Upper lobe of left lung (tissue), 6 donors: ENCODE results near the gene YIPF3. TPM values are rescaled to one million over a fixed set of nuclear protein-coding genes. Genes with fewer than 3 reads are reported as not detected.
"Not testable (repeated sequence)": the region's sequence is repeated elsewhere in the genome, so short reads cannot be mapped to it uniquely, and the experiment has no call there.

ENCODE experiments used
- ATAC-seq, 2 donors: fragments of 200-7000 bp; cut with Tn5 transposase; one replicate each; pipeline ENCODE4 v1.9.1; 2022; ENCODE audit warnings: mild to moderate bottlenecking in 2 of 2, moderate library complexity in 2 of 2; ENCODE audit not compliant: low FRiP score in 2 of 2
- DNase-seq, 2 donors: peaks; one replicate each; pipeline ENCODE4 v3.0.0-alpha.2; 2019 to 2020
- H3K27ac ChIP-seq, 4 donors: fragments of 200-600 bp; sonication (generic); one replicate each; pipeline ENCODE4 v1.5.1; 2016 to 2019
- H3K27me3 ChIP-seq, 4 donors: fragments of 200-600 bp; sonication (generic); one replicate each; pipeline ENCODE4 v1.5.1; 2017 to 2019
- H3K36me3 ChIP-seq, 4 donors: fragments of 200-600 bp; sonication (generic); one replicate each; pipeline ENCODE4 v1.5.1; 2016 to 2019
- H3K4me1 ChIP-seq, 4 donors: fragments of 200-600 bp; sonication (generic); one replicate each; pipeline ENCODE4 v1.5.1; 2018 to 2019
- H3K4me3 ChIP-seq, 4 donors: fragments of 200-600 bp; sonication (generic); one replicate each; pipeline ENCODE4 v1.5.1; 2017 to 2019; ENCODE audit warnings: mild to moderate bottlenecking in 2 of 4, moderate library complexity in 1 of 4
- H3K9me3 ChIP-seq, 4 donors: fragments of 200-600 bp; sonication (generic); one replicate each; pipeline ENCODE4 v1.5.1; 2018 to 2019
- EP300 ChIP-seq, 4 donors: sonication (generic); formaldehyde crosslinking; IDR thresholded peaks; one replicate each; pipeline ENCODE4 v1.5.1; 2017; ENCODE audit warnings: antibody characterized with exemption in 4 of 4, control low read depth in 2 of 4
- POLR2A ChIP-seq, 4 donors: fragments of 450-650 bp; IDR thresholded peaks; one replicate each; pipeline ENCODE4 v1.5.1; 2016 to 2017; ENCODE audit warnings: antibody characterized with exemption in 4 of 4, mild to moderate bottlenecking in 2 of 4
- POLR2AphosphoS5 ChIP-seq, 2 donors: sonication (generic); formaldehyde crosslinking; IDR thresholded peaks; one replicate each; pipeline ENCODE4 v1.5.1; 2017; ENCODE audit warnings: antibody characterized with exemption in 2 of 2
- WGBS, 2 donors: methylation state at CpG; one replicate each; pipeline ENCODE4 v1.1.5; 2017 to 2018; 5-methylcytosine and 5-hydroxymethylcytosine counted together
- total RNA-seq, 6 donors: library from RNA; depleted of rRNA in 4 of 6; stranded (reverse); fragments of >200 nt in 4 of 6; gene quantifications; one replicate each; pipeline versions ENCODE4 v1.1.0 to v1.2.1, GENCODE V29; 2016 to 2021
- TF ChIP-seq, protein P1 (sequence below), 6 experiments: fragments of 450-650 bp in 4 of 6; fragments of 200-600 bp in 2 of 6; sonication (generic) in 2 of 6; IDR thresholded peaks; one replicate each; pipeline ENCODE4 v1.5.1; 2016 to 2019; ENCODE audit warnings: antibody characterized with exemption in 6 of 6
- donor health status: DM: no; HTN: no; CAD: no; lungs with moderate emphysema.
- donor health status: DM: no; HTN: yes; CAD: no; lungs with severe emphysema.

Gene YIPF3
- total RNA-seq, 6 donors from 2014 or later: 103 to 170 (median 125) TPM

DNA sequence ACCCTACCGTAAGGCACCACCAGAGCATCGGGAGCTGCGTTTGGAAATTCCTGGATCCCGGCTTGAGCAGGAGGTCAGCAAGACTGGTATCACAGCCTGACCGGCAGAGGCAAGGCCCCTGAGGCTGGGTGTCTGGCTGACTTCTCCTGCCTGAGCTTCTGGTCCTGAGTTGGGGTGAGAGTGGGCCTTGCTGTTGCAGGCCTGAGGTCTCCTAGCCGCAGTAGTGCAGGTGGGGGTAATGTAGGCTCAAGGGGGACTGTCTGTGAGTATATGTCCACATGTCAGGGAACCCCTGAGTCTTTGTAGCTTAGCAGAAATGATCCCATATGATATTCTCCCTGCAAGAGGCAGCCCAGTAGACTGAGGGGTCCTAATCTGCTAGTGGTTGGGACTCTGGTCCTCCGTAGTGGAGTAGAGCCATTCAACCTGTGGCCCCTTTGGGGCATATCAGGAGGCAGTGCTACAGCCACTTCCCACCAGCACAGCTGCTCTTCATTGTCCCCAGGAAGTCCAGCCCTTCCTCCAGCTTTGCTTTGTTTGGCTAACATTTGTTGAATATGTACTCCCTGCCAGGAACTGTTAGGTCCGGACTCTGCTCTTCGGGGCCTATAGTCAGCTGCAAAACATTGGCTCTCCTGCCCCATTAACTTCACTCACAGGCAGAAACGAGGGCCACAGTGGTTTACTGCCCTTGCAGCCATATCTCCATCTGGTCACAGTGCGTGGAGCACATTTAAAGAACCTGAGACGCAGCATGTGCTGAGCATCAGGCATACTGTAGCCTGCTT, 17.5 kb downstream of the YIPF3 start:
- Histone ChIP-seq H3K4me1 (peaks cover 25 to 39% (median 35%) of the 10 kb centered on the region in 4 donors), H3K27me3 (no peaks in the 10 kb centered on the region), H3K4me3 (no peak overlapping the region), H3K36me3 (peaks cover 22 to 70% (median 53%) of the 10 kb centered on the region in 4 donors), H3K27ac (peak overlapping the region in 3 of 4 donors; percentile 52 to 78 (median 54)), H3K9me3 (no peaks in the 10 kb centered on the region)
- ATAC-seq (no peak), DNase-seq (no peak)
- TF ChIP-seq EP300 (IDR thresholded peaks at IDR 0.05): no peak
- TF ChIP-seq POLR2A (IDR thresholded peaks at IDR 0.05): no peak
- TF ChIP-seq, protein P1, sequence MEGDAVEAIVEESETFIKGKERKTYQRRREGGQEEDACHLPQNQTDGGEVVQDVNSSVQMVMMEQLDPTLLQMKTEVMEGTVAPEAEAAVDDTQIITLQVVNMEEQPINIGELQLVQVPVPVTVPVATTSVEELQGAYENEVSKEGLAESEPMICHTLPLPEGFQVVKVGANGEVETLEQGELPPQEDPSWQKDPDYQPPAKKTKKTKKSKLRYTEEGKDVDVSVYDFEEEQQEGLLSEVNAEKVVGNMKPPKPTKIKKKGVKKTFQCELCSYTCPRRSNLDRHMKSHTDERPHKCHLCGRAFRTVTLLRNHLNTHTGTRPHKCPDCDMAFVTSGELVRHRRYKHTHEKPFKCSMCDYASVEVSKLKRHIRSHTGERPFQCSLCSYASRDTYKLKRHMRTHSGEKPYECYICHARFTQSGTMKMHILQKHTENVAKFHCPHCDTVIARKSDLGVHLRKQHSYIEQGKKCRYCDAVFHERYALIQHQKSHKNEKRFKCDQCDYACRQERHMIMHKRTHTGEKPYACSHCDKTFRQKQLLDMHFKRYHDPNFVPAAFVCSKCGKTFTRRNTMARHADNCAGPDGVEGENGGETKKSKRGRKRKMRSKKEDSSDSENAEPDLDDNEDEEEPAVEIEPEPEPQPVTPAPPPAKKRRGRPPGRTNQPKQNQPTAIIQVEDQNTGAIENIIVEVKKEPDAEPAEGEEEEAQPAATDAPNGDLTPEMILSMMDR (IDR thresholded peaks at IDR 0.05): no peak
- TF ChIP-seq POLR2AphosphoS5 (IDR thresholded peaks at IDR 0.05): no peak
- WGBS, 2 donors: 72 to 87% methylated on average over 11 to 12 of the region's 12 CpGs

DNA sequence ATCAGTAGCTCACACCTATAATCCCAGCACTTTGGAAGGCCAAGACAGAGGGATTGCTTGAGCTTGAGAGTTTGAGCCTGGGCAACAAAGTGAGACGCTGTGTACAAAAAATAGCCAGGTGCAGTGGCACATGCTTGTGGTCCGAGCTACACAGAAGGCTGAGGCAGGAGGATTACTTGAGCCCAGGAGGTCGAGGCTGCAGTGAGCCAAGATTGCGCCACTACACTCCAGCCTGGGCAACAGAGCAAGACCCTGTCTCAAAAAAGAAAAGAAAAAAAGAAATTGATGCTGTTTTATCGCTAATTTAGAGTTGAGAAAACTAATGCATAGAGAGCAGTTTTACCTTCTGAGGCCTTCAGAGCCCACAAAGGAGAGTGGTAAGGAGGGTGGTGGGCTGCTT, 18.4 kb downstream of the YIPF3 start:
- not testable (repeated sequence) for H3K9me3 ChIP-seq, H3K4me3 ChIP-seq, ATAC-seq, DNase-seq, H3K27me3 ChIP-seq
- H3K36me3 ChIP-seq: peaks cover 19 to 60% (median 44%) of the 10 kb centered on the region in 4 donors
- 86 to 87% methylated on average over 5 of the region's 5 CpGs for WGBS, 2 donors
- peak overlapping the region in 2 of 4 donors; percentile 26 to 78 for H3K27ac ChIP-seq
- H3K4me1 ChIP-seq: peaks cover 28 to 40% (median 35%) of the 10 kb centered on the region in 4 donors

DNA sequence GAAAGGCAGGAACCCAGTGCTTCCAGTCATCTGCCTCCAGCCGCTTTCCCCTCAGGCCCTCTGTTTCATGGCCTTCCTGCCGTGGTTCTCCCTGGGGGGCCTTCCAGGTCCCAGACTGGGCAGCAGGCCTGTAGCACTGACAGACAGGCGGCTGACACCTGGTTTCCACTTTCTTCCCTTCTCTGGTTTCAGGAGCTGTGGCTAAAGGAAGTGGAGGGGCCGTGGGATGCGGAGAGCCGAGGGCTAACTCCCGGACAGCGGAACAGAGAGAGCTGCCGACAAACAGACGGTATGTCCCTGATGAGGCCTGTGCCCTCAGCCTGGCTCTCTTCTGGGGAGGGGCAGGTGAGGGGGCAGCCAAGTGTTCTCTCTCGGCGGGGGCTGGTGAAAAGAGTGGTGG, 19.0 kb downstream of the YIPF3 start:
- H3K9me3 ChIP-seq: no peaks in the 10 kb centered on the region
- peaks cover 13 to 54% (median 38%) of the 10 kb centered on the region in 4 donors for H3K36me3 ChIP-seq
- TF ChIP-seq EP300 (IDR thresholded peaks at IDR 0.05) (no peak), POLR2AphosphoS5 (IDR thresholded peaks at IDR 0.05) (no peak), POLR2A (IDR thresholded peaks at IDR 0.05) (no peak)
- TF ChIP-seq, protein P1 (IDR thresholded peaks at IDR 0.05): no peak
- no peak overlapping the region for H3K27ac ChIP-seq
- WGBS, 2 donors: 95 to 96% methylated on average over 12 of the region's 12 CpGs
- peaks cover 34 to 46% (median 40%) of the 10 kb centered on the region in 4 donors for H3K4me1 ChIP-seq
- H3K27me3 ChIP-seq: no peaks in the 10 kb centered on the region
- DNase-seq (no peak), ATAC-seq (no peak)
- no peak overlapping the region for H3K4me3 ChIP-seq

DNA sequence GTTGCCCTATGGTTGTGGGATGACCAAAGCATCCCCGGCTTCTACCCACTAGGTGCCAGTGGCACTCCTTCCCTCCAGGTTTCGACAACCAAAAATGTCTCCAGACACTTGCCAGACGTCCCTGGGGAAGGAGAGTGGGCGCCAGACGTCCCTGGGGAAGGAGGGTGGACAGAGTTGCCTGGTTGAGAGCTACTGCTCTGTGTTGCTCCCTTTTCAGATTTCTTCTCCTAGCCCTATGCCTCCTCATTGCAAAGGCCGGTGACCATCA, 19.7 kb downstream of the YIPF3 start:
- H3K27ac ChIP-seq: no peak overlapping the region
- H3K36me3 ChIP-seq: peaks cover 11 to 48% (median 32%) of the 10 kb centered on the region in 4 donors
- DNase-seq: no peak
- H3K4me1 ChIP-seq: peaks cover 40 to 52% (median 46%) of the 10 kb centered on the region in 4 donors
- no peak for ATAC-seq
- H3K9me3 ChIP-seq: no peaks in the 10 kb centered on the region
- H3K27me3 ChIP-seq: no peaks in the 10 kb centered on the region
- H3K4me3 ChIP-seq: no peak overlapping the region
- TF ChIP-seq, protein P1 (IDR thresholded peaks at IDR 0.05): no peak
- TF ChIP-seq POLR2AphosphoS5 (IDR thresholded peaks at IDR 0.05) (no peak), POLR2A (IDR thresholded peaks at IDR 0.05) (no peak), EP300 (IDR thresholded peaks at IDR 0.05) (no peak)
- 92 to 93% methylated on average over 6 of the region's 6 CpGs for WGBS, 2 donors

DNA sequence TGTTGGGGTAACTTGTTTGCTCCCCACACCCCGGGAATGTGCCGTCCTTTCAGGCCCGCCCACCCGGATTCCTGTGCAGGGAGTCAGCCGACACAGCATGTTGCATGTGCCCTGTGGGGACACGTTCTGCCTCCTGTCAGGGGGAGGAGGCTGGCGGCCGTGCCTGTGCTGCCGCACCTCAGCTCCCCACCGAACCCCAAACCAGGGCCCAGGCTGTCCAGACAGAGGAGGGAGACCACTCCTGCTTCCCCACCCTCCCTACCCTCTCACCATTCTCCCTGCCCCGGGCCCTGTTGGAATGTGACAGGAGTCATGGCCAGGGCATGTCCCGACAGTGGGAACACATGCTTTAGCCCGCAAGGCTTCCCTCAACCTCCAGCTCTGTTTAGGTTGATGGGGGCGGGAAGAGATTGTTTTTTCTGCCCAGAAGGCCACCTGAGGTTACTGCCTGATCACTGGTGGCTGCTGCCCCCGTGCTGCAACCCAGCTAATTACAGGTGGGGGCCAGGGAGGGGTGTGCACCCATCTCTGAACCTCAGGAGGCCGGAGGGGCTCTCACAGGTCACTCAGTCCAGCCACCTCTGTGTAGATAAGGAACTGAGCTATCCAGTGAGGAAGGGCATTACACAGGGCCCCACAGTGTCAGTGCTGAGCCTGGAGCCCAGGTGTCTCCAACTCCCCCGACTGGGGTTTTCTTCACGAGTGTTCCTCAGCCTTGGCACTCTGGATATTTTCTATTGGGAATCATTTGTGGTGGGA, 20.2 kb downstream of the YIPF3 start:
- ATAC-seq (no peak), DNase-seq (no peak)
- Histone ChIP-seq H3K4me1 (peaks cover 46 to 56% (median 51%) of the 10 kb centered on the region in 4 donors), H3K9me3 (no peaks in the 10 kb centered on the region), H3K36me3 (peaks cover 11 to 44% (median 31%) of the 10 kb centered on the region in 4 donors), H3K4me3 (no peak overlapping the region), H3K27me3 (no peaks in the 10 kb centered on the region), H3K27ac (peak overlapping the region in 3 of 4 donors; percentile 6 to 56 (median 14))
- TF ChIP-seq, protein P1 (IDR thresholded peaks at IDR 0.05): peak; percentile 16 to 50 (median 42)
- no peak for TF ChIP-seq POLR2AphosphoS5 (IDR thresholded peaks at IDR 0.05)
- 59 to 76% methylated on average over 3 to 18 of the region's 18 CpGs for WGBS, 2 donors
